HG03108 (cell line): Measurements from ENCODE around the gene EID3.
A peak's percentile ranks its signal among the peaks of the same experiment; 100 is the strongest.
"Not testable (repeated sequence)": the region's sequence is repeated elsewhere in the genome, so short reads cannot be mapped to it uniquely, and the experiment has no call there.

Experiments
- ATAC-seq: cut with Tn5 transposase; IDR thresholded peaks from one replicate; pipeline ENCODE4 v1.9.1; 2021; ENCODE audit warnings: moderate library complexity; ENCODE audit not compliant: unreplicated experiment

EID3 gene

DNA sequence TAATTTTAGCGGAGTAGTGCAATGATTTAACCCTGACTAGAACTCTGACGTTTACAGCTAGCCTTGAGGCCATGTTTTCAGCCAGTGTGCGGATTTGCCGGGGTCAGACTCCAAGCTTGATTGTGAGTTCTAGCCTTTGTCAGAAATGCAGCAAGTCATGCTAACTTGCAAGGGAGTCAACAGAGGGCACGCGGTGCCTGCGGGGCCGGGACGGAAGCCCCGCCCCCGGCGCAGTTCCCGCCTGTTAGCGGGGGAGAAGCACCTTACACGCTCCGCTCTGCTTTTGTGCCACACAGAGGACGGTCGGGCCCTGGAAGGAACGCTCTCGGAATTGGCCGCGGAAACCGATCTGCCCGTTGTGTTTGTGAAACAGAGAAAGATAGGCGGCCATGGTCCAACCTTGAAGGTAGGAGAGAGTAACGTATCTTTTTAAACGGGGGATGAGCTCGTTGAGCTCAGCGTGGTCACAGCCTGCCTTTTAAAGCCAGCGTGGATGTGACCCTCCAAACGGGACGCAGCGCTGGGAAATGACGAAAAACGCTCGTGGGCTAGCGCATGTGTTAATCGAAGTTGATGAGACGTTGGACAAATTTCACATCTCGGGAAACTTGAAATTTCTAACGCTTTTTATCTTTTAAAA lies 14.8 kb upstream of the EID3 start:
- ATAC-seq: peak; percentile 56

DNA sequence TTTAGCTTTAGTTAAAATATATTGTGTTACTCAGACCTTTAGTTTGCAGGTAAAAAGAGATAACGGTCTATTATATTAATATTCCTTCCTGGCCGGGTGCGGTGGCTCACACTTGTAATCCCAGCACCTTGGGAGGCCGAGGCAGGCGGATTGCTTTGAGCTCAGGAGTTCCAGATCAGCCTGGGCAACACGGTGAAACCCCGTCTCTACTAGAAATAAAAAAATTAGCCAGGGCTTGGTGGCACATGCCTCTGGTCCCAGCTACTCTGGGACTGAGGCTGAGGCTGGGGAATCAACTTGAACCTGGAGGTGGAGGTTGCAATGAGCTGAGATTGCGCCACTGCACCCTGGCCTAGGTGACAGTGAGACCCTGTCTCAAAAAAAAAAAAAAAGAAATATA lies 13.2 kb upstream of the EID3 start:
- no peak for ATAC-seq

DNA sequence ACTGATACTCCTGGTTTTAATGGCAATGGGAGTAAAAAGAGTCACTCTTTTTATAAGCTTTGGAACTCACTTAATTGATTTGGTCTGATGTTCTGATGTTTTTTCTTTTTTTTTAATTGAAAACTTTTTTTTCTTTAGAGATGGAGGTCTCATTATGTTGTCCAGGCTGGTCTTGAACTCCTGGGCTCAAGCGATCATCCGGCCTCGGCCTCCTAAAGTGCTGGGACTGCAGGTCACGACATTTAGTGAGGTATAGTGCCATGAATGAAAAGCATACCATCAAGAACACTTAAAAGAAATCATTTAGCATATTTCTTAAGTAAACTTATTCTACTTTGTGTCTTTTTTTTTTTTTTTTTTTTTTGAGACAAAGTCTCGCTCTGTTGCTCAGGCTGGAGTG lies 12.7 kb upstream of the EID3 start:
- ATAC-seq: no peak

DNA sequence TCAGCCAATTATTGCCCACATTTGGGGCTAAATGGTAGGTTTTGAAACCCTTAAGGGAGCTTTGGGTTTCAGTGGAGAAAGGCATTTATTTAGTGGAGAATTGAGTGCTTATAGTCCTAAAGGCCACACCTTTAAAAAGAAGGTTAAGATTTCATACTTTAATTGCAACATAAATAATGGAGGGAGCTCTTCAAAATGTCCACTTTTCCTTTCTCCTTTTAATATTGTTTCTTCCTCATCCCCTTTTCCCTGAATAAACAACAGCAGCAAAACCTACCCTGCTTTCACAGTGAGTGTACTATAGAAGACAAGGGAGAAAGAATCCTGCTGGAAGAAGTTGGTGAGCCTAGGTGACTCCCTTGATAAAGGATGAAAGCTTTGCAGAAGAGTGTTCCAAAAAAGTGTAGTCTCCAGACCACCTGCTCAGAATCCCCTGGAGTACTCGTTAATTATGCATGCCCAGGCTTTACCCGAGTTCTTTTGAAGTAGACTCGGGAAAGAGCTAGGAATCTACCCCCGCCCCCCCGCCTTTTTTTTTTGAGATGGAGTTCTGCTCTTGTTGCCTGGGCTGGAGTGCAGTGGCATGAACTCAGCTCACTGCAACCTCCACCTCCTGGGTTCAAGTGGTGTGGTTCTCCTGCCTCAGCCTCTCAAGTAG lies 11.5 kb upstream of the EID3 start:
- ATAC-seq: no peak

DNA sequence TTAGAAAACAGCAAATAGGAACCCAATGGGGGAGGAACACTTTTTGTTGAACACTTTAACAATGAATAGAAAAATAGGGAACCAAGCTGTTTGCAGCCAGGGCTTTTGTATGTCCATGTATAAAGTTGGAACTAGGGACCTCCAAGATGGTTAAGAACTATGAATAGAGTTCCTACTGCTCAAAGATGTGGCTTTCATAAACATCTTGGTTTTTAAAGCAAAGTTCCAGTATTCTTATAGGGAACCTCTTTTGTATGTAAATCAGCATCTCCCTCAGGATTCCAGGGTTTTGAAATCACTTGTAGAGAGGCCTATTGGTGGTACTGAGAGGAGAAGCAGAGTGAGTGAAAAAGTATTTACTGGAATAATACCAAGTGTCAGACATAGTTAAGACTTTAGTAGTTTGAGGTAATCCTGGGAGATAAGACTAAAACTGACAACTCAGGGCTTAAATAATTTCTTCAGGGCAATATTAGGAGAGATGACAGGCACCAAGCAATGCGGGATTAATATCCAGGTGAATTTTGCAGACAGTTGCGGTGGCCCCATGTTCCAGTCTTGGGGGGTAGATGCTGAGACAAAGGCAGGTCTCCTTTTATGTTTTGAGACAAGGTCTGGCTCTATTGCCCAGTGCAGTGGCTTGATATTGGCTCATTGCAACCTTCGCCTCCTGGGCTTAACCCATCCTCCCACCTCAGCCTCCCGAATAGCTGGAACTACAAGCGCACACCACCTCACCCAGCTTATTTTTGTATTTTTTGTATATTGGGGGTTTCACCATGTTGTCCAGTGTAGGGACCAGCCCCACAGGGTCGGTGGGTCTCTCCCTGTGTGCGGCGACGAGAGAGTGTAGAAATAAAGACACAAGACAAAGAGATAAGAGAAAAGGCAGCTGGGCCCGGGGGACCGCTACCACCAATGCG lies 10.4 kb upstream of the EID3 start:
- no peak for ATAC-seq

DNA sequence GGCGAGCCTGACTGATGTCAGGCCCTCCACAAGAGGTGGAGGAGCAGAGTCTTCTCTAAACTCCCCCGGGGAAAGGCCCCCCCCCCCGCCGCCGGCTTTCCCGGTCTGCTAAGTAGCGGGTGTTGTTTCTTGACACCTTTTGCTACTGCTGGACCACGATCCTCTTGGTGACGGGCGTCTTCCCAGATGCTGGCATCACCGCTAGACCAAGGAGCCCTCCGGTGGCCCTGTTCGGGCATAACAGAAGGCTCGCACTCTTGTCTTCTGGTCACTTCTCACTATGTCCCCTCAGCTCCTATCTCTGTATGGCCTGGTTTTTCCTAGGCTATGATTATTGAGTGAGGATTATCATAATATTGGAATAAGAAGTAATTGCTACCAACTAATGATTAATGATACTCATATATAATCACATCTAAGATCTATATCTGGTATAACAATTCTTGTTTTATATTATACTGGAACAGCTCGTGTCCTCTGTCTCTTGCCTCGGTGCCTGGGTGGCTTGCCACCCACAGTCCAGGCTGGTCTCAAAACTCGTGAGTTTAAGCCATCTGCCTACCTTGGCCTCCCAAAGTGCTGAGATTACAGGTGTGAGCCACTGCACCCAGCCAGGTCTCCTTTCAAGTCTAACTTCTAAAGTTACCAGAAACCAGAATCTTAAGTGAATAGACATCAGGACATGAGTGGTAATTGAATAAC lies 9.2 kb upstream of the EID3 start:
- ATAC-seq: not testable (repeated sequence)

DNA sequence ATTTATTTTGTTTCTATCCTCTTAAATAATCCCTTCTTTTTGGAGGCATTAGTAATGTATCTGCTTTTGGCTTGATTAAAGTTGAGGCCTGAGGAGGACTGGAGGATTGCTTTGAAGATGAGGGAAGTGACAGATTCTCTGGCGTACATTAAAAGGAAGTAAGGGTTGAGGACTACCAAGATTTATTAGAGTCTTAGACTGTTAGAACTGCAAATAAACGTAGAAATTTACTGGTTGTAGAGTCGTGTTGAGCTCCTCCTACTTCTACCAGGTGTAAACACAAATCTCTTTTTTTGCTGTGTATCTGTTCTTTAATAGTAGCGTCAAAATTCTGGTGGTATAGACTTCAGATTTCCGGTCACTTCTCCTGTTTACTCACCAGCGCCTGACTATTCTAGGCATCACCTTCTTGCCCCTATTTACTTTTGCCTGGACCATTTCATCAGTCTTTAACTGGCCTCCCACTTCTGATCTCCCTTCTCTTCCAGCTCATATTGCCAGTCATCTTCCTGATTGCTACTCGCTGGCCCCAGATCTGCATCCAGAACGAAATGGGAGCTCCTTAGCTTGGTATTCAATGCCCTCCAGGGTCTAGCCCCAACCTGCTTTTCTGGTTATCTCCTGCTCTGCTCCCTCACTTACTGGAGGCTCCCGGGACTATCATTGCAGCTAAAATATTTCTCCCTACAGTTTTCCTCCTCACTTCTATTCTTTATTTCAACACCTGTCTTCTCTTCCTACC lies 8.4 kb upstream of the EID3 start:
- ATAC-seq: no peak

DNA sequence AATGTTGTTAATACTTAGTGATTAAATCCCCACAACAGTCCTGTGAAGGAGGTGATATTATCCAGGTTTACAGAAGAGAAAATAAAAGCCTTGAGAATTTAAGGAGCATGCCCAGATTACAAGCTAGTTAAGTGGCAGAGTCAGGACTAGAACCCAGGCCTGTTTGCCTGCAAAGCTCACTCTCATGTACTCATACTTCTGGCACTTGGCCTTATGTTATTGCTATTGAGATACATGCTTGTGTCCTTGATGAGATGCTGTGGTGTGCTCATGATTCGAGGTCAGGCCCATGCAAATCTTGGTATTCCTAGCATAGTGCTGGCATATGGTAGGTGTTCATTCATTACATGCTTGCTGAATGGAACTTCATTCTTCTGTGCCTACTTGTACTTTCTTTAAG lies 7.6 kb upstream of the EID3 start:
- ATAC-seq: no peak

DNA sequence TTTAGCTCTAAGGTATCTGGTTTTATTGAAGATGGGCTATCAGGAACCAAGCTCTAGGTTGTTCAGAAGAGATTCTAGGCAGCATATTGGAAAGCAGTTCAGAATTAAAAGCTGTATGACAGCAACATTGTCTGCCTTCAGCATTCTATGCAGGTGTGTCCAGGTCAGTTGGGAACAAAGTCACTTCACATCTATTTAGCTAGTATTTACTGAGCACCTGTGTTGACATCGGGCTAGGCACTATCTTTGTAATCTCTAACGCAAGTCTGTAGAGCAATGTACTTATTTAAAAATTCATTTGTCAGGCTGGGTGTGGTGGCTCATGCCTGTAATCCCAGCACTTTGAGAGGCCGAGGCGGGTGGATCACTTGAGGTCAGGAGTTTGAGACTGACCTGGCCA lies 6.8 kb upstream of the EID3 start:
- ATAC-seq: no peak

DNA sequence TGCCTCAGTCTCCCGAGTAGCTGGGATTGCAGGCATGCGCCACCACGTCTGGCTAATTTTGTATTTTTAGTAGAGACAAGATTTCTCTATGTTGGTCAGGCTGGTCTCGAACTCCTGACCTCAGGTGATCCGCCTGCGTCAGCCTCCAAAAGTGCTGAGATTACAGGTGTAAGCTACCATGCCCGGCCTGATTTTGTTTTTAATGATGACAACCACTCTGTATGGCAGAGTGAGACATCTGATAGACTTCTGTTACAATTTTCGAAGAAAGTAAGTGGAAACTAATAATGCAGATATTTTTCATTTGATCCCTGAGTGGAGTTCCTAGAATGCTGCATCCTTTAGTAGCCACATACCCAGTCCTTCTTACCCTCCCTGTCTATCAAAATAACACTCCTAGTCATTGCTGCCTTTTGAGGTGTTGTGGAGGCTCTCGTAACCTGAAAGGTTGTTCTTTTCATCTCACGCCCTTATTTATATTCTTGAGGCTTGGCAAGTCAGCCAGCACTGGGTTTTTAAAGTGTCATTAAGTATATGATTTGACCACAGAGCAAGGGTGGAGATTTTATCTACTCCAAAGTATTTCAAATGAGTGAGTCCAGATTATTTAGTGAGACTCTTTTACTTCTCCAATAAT lies 5.9 kb upstream of the EID3 start:
- no peak for ATAC-seq

DNA sequence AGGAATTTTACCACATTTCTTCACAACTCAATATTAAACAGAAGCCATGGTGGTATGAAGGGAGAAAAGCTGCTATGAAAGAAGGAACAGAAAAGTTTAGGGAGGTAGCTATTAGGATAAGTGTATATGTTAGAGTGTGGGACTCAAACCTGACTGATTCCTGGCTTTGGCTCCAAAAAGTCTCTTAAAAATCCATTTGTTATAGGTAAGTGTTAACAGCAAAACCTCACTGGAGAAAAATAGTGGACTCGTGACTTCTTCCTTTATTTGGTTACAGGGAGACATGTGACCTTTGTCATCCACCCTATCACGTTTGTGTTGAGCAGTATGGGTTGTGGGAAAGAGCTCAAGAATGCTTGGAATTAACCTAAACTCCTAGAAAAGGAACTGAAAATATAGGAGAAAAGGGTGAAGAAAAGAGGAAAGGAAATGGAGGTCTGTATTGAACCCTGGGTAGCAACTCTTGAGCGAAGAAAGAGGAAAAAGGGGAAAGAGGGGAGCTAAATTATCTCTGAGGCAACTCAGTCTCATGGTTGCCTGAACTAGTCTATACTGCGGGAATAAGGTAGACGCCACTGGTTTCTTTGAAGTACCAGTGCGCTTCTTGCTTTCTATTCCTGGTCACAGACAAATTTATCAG lies 3.6 kb upstream of the EID3 start:
- no peak for ATAC-seq

DNA sequence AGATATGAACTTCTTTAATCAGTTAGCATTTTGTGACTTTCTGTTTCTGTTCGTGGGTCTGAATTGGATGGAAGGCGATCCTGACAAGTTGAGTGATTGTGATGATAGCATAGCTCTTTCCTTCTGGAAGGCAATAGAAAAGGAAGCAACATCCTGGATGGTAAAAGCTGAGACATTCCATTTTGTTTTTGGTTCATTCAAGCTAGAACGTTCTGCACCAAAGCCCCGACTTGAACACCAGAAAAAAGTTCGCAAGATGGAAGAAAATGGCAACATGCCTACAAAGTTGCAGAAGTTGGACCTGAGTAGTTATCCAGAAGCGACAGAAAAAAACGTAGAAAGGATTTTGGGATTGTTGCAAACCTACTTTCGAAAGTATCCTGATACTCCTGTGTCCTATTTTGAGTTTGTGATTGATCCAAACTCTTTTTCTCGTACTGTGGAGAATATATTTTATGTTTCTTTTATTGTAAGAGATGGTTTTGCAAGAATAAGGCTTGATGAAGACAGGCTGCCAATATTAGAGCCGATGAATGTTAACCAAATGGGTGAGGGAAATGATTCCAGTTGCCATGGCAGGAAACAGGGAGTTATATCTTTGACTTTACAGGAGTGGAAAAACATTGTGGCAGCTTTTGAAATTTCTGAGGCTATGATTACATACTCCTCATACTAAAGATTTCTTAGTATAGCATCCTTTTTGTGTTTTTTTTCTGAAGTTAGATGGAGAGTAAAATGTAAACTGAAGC lies 896 bp downstream of the EID3 start:
- no peak for ATAC-seq

DNA sequence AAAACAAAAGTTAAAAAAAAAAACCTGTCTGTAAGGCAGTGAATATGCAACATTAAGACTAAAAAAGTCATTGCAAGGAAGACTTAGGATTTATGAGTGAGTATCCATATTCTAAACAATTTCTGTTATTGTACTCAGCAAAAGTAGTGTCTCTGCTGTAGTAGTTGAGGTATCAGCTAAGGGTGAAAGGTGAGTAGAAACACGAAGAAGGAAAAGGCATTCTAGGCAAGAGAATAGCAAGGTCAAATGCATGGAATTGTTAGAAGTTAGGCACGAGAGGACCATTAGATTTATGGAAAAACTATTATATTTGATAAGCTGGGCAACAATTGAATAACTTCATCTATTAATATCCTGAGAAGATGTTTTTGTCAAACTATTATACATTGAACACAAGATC lies 1.8 kb downstream of the EID3 start:
- no peak for ATAC-seq

DNA sequence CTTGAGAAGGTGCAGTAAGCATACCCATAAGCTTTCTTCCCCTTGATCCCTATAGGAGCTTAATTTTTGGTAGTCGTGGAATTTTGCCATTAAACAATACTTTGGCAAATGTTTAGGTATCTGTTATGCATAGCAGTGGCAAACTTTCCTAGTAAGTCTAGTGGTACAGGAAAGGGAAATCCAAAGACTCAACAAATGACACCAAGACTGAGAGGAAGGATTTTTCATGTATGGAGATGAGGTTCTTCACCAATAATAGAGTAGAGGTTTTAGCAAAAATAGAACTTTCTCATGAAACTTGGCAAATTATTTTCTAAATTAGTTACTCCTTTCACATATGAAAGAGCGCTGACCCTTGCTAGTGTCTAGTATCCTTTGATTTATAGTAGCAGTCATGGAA lies 2.8 kb downstream of the EID3 start:
- ATAC-seq: no peak

DNA sequence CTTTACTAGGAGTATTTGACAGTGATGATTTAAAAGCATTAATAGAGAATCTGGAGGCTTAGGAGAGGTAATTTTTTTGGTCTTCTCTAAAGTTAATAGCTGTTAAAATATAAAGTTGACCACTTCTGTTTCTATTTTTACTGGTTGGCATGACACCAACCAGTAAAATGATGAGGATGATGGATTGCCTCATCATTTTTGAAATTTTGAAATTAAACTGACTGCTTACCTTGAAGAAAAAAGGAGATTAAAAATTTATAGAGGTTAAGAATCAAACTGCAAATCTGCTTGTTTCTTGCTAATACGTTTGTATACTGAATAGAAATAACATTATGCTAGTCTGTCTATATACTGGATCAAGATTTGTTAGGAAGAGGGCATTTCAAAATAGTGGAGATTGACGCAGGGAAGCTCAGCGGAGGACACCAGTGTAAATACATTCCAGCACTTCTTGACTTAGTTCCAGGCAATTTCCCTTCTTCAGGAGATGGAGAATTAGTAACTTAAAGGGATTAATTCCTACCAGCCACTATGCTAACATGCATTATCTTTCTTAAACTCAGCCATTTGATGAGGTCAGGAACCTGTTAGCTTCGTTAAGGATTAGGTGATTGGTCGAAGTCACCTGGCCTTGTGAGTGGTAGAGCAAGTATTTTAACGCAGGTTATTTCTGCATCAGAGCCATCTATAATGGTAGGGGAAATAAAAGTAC lies 3.6 kb downstream of the EID3 start:
- ATAC-seq: no peak

DNA sequence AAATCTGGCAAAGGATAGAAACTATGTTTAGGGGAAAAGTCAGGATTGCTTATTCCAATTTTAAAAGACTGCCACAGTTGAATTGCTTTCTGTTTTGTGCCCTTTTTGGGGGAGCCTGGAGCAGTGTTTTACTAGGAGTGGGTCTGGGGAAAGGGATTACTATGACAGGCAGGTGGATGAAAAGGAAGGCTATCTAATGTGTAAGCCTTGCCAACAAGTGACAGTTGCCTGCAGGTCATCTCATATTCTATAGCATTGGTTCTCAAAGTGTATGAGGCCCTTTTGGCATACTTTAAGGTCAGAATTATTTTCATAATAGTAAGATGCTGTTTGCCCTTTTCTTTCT lies 4.1 kb downstream of the EID3 start:
- ATAC-seq: no peak

DNA sequence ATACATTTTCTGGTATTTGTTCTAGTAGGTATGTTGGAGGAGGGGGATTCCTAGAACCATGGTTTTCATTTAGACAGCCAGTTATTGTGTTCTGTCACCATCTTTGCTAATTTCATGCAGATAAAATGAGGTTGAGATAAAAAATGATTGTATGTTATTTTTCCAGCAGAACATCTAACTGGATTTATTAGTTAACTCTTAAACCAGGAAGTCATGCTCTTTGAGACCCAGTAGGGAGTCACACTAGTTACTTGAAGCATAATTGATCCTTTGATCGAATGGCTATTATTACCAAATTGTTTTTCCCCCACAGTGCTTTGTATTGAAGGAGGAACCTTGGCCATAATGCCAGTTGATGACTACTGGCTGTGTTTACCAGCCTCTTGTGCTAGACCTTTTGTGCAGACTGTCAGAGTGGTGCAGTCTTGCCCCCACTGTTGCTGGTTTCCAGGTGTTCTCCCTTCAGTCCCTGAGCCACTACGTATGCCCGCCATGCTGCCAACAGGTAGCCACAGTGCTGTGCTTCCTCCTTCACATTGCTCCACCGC lies 6.0 kb downstream of the EID3 start:
- ATAC-seq: no peak
